GM19193 (cell line): Measurements from ENCODE around the gene CARD11.

Source experiments
- POLR2A ChIP-seq: IDR thresholded peaks from 4 replicates; pipeline ENCODE4 v1.6.1; 2011; ENCODE audit not compliant: insufficient read depth, insufficient read length; ENCODE audit errors: extremely low read depth

Gene CARD11

GRCh38 chr7:2912684-2913439 is 130.8 kb downstream of the CARD11 start:
- no peak for TF ChIP-seq POLR2A

GRCh38 chr7:2911466-2911865 is 132.2 kb downstream of the CARD11 start:
- TF ChIP-seq POLR2A = no peak

- TF ChIP-seq POLR2A = no peak
Observed at GRCh38 chr7:2909471-2910039, 134.1 kb downstream of the CARD11 start.

- no peak for TF ChIP-seq POLR2A
Observed at GRCh38 chr7:2909043-2909442, 134.6 kb downstream of the CARD11 start.

GRCh38 chr7:2908103-2908683 is 135.5 kb downstream of the CARD11 start:
- no peak for TF ChIP-seq POLR2A

- no peak for TF ChIP-seq POLR2A
Observed at GRCh38 chr7:2906197-2906931, 137.3 kb downstream of the CARD11 start.

GRCh38 chr7:2905500-2905899 is 138.2 kb downstream of the CARD11 start:
- TF ChIP-seq POLR2A = no peak

DNA sequence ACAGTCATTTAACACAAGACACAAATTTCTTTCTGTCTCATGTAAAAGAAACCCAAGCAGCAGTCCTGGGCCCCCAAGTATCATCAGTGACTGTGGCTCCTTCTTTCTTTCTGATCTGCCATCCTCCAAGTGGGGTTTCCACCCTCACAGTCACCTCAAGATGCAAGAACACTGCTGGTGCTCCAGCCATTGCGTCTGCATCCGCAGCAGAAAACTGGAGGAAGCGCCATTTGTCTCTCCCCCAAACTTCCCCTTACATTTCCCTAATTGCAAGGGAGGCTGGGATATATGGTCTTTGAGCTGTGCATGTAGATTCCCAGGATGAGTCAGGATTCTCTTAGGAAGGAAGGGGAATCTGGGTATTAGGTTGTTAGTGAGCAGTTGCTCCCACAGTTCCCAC is 138.6 kb downstream of the CARD11 start:
- no peak for TF ChIP-seq POLR2A

DNA sequence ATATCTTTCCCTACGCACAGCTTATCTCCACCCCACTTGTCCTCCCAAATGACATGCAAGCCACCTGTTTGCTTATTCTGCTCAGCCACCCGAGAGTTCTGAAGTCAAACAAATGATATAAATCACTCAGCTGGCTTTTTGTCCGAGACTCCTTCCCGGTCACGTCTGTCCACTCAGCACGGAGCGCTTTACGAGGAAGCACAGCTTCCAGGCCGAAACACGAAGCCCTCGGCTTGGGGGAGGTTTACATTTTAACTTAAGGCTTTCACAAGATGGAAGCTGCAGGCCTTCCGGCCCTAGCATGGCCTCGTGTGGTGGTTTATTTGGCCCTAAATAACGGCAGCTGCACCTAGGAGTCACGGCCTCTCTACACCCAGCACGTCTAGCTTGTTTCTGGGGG is 139.5 kb downstream of the CARD11 start:
- no peak for TF ChIP-seq POLR2A

GRCh38 chr7:2903682-2904162 is 139.9 kb downstream of the CARD11 start:
- TF ChIP-seq POLR2A = no peak

- TF ChIP-seq POLR2A = no peak
Observed at GRCh38 chr7:2897023-2897422, 146.6 kb downstream of the CARD11 start.

GRCh38 chr7:2896131-2896530 is 147.5 kb downstream of the CARD11 start:
- no peak for TF ChIP-seq POLR2A

DNA sequence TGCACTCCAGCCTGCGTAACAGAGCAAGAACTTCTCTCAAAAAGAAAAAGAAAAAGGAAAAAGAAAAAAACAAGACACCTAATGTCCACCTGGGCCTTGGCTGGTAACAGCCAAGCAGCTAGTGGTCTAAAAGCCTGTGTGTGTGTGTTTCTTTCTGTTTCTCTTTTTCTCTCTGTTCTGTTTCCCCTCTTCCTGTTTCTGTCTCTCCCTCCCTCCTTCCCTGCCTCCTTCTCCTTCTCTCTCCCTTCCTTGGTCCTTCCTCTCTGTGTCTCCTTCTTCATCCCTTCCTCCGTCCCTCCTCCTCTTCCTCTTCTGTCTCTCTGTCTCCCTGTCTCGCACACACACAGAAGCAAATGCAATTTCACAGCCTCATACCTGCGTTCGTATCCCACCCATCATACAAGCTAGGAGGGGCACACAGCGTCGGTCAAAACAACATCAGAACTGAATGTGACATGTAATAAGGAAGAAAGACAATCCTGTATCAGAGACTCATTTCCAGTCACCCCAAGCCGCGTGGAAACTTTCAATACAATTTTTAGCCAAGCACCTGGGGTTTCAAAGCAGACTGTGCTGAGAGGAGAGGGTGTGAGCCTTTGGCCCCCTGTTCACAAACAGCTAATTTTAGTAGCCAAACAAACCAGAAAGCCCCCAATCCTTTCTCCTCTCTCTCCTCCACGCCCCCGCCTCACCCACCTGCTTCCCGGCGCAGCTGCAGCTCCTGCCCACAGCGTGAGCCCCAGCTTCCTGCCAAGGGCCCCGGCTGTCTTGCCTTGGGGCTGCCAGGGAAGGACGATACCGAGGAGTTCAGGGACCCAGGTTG is 149.3 kb downstream of the CARD11 start:
- no peak for TF ChIP-seq POLR2A

GRCh38 chr7:2893411-2893861 is 150.2 kb downstream of the CARD11 start:
- peak; percentile 27 for TF ChIP-seq POLR2A
